GM23338 (cell line): Measurements from ENCODE around the gene GNG12. TPM values are rescaled to one million over a fixed set of nuclear protein-coding genes. Genes with fewer than 3 reads are reported as not detected.

Source experiments
- ATAC-seq: fragments of 200-7000 bp; cut with Tn5 transposase; 3 replicates; pipeline ENCODE4 v1.9.1; 2020
- DNase-seq: peaks from one replicate; pipeline ENCODE4 v3.0.0-alpha.2; 2015; ENCODE audit warnings: low spot score
- H2AFZ ChIP-seq: fragments of 200-600 bp; sonication (generic); 2 replicates; pipeline ENCODE4 v1.8.0; 2016; ENCODE audit warnings: antibody characterized with exemption, mild to moderate bottlenecking, moderate library complexity
- H3F3A ChIP-seq: fragments of 200-600 bp; sonication (generic); replicated peaks from 2 replicates; pipeline ENCODE4 v1.8.0; 2017; ENCODE audit warnings: antibody characterized with exemption, mixed run types, low read depth
- H3K27ac ChIP-seq: fragments of 200-600 bp; sonication (generic); 2 replicates; pipeline ENCODE4 v1.6.1; 2016; ENCODE audit warnings: low read depth
- H3K27me3 ChIP-seq: fragments of 200-600 bp; sonication (generic); 2 replicates; pipeline ENCODE4 v1.8.0; 2016; ENCODE audit warnings: mild to moderate bottlenecking, mixed run types, moderate library complexity; ENCODE audit not compliant: insufficient read depth
- H3K36me3 ChIP-seq: fragments of 200-600 bp; sonication (generic); 2 replicates; pipeline ENCODE4 v1.8.0; 2016; ENCODE audit warnings: mild to moderate bottlenecking; ENCODE audit not compliant: insufficient read depth
- H3K4me1 ChIP-seq: fragments of 200-600 bp; sonication (generic); 2 replicates; pipeline ENCODE4 v1.8.0; 2016; ENCODE audit warnings: mild to moderate bottlenecking, moderate library complexity; ENCODE audit not compliant: insufficient read depth
- H3K4me2 ChIP-seq: fragments of 200-600 bp; sonication (generic); 2 replicates; pipeline ENCODE4 v1.7.1; 2017; ENCODE audit warnings: mixed run types
- H3K4me3 ChIP-seq: fragments of 200-600 bp; sonication (generic); 2 replicates; pipeline ENCODE4 v1.6.1; 2016; ENCODE audit warnings: mixed run types
- H3K79me2 ChIP-seq: fragments of 200-600 bp; sonication (generic); replicated peaks from 2 replicates; pipeline ENCODE4 v1.8.0; 2017; ENCODE audit warnings: mild to moderate bottlenecking; ENCODE audit not compliant: insufficient read depth
- H3K9me2 ChIP-seq: fragments of 200-600 bp; sonication (generic); 2 replicates; pipeline ENCODE4 v1.8.0; 2017; ENCODE audit not compliant: insufficient read depth
- H4K20me1 ChIP-seq: fragments of 200-600 bp; sonication (generic); replicated peaks from 2 replicates; pipeline ENCODE4 v1.8.0; 2017; ENCODE audit warnings: mild to moderate bottlenecking; ENCODE audit not compliant: insufficient read depth
- H3K27ac Mint-ChIP-seq: 2 replicates; pipeline ENCODE4 v1.8.0; 2020; ENCODE audit warnings: inconsistent platforms, mild to moderate bottlenecking, moderate library complexity, mixed read lengths
- H3K27me3 Mint-ChIP-seq: 3 replicates; pipeline ENCODE4 v1.8.0; 2022; ENCODE audit warnings: low read depth, mild to moderate bottlenecking, moderate library complexity, mixed read lengths, inconsistent platforms; ENCODE audit not compliant: insufficient read depth, poor library complexity
- H3K36me3 Mint-ChIP-seq: 3 replicates; pipeline ENCODE4 v1.8.0; 2021; ENCODE audit warnings: low read depth, mild to moderate bottlenecking, inconsistent platforms, moderate library complexity, mixed read lengths
- H3K4me1 Mint-ChIP-seq: 3 replicates; pipeline ENCODE4 v1.8.0; 2020; ENCODE audit warnings: mild to moderate bottlenecking, inconsistent platforms, mixed read lengths
- H3K4me3 Mint-ChIP-seq: 3 replicates; pipeline ENCODE4 v1.8.0; 2021; ENCODE audit warnings: moderate library complexity, mild to moderate bottlenecking, inconsistent platforms, mixed read lengths
- H3K9me3 Mint-ChIP-seq: 3 replicates; pipeline ENCODE4 v1.8.0; 2020; ENCODE audit warnings: moderate library complexity, mild to moderate bottlenecking, inconsistent platforms, mixed read lengths
- CREB1 ChIP-seq: fragments of 250-450 bp; sonication (Bioruptor Pico); IDR thresholded peaks from 2 replicates; pipeline ENCODE4 v1.5.0; 2020; ENCODE audit warnings: low read depth, mild to moderate bottlenecking, moderate library complexity
- CTCF ChIP-seq, 2 experiments: fragments of 200-600 bp in 1 of 2; sonication (generic) in 1 of 2; conservative IDR thresholded peaks; 2 replicates each; pipeline versions ENCODE4 v1.5.1 to v1.6.1; 2016 to 2017; ENCODE audit warnings: antibody characterized with exemption in 2 of 2, low read depth in 2 of 2, mild to moderate bottlenecking in 2 of 2, moderate library complexity in 1 of 2
- EZH2 ChIP-seq: fragments of 200-600 bp; sonication (generic); IDR thresholded peaks from one replicate; pipeline ENCODE4 v1.8.0; 2017; ENCODE audit warnings: antibody characterized with exemption, mild to moderate bottlenecking, low read depth; ENCODE audit not compliant: unreplicated experiment
- EZH2phosphoT487 ChIP-seq: fragments of 200-600 bp; sonication (generic); IDR thresholded peaks from one replicate; pipeline ENCODE4 v1.8.1; 2018; ENCODE audit warnings: antibody characterized with exemption; ENCODE audit not compliant: unreplicated experiment
- JUNB ChIP-seq: IDR thresholded peaks from one replicate; pipeline ENCODE4 v1.6.1; 2016; ENCODE audit warnings: antibody characterized with exemption; ENCODE audit not compliant: unreplicated experiment
- NANOG ChIP-seq: IDR thresholded peaks from 2 replicates; pipeline ENCODE4 v1.6.1; 2016; ENCODE audit warnings: antibody characterized with exemption, borderline replicate concordance
- POLR2AphosphoS5 ChIP-seq: IDR thresholded peaks from 2 replicates; pipeline ENCODE4 v1.6.1; 2016; ENCODE audit warnings: antibody characterized with exemption, low read depth
- REST ChIP-seq: IDR thresholded peaks from one replicate; pipeline ENCODE4 v1.6.1; 2018; ENCODE audit warnings: antibody characterized with exemption; ENCODE audit not compliant: unreplicated experiment
- STAT1 ChIP-seq: IDR thresholded peaks from one replicate; pipeline ENCODE4 v1.6.1; 2016; ENCODE audit warnings: antibody characterized with exemption; ENCODE audit not compliant: unreplicated experiment
- ZNF114 ChIP-seq: fragments of 250-450 bp; sonication (Bioruptor Pico); IDR thresholded peaks from 2 replicates; pipeline ENCODE4 v1.5.0; 2020; ENCODE audit warnings: mild to moderate bottlenecking, moderate library complexity
- ZNF331 ChIP-seq: fragments of 250-450 bp; sonication (Bioruptor Pico); IDR thresholded peaks from 2 replicates; pipeline ENCODE4 v1.5.0; 2020; ENCODE audit warnings: low read depth, mild to moderate bottlenecking, moderate library complexity
- ZNF462 ChIP-seq: fragments of 250-450 bp; sonication (Bioruptor Pico); IDR thresholded peaks from 2 replicates; pipeline ENCODE4 v1.5.0; 2020; ENCODE audit warnings: mild to moderate bottlenecking, moderate library complexity
- polyA plus RNA-seq: library from polyadenylated mRNA; unstranded; fragments of >200 nt; fragmentation: Nextera tagmentation; extraction: Ambion mirVana; gene quantifications from 2 replicates; pipeline ENCODE4 v1.2.1, GENCODE V29; 2016
- total RNA-seq: library from RNA; depleted of rRNA; stranded (reverse); fragments of >200 nt; shearing (Covaris generic); gene quantifications from 2 replicates; pipeline ENCODE4 v1.2.3, GENCODE V29; 2014
- TF ChIP-seq, protein P1 (sequence below): IDR thresholded peaks from 2 replicates; pipeline ENCODE4 v1.6.1; 2016; ENCODE audit warnings: antibody characterized with exemption

Gene GNG12
- total and polyA plus RNA-seq, 2 experiments from 2014 or later, result 13.4 to 33.0 TPM

DNA sequence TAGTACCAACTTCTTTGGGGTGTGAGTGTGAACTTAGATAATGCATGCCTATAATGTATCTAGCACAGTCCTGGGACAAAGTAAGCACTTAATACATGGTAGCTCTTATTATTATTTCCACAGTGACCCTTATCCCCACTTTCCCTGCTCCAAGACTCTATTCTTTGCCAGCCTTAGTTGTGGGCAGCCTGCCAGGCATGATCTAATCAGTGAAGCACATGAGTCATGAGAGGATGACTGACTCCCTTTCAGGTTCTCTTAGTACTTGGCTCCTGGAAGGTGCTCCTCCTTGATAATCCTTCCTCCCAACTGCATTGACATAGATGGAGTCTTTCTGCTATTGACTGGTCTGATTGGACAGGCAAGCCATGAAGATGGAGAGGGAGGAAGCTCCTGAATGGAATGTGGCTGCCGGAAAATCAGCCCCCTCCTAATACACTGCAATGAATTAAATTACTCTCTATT is 17.4 kb upstream of the GNG12 start:
- ATAC-seq, result no peak
- no peak overlapping the region for H3K4me2 ChIP-seq
- no peak overlapping the region for H3K27ac Mint-ChIP-seq

More for the DNA sequence above, 17.4 kb upstream of the GNG12 start:
- Mint-ChIP-seq H3K4me1 (peaks cover 7% of the 10 kb centered on the region), H3K27me3 (no peaks in the 10 kb centered on the region), H3K9me3 (no peaks in the 10 kb centered on the region), H3K36me3 (no peaks in the 10 kb centered on the region), H3K4me3 (no peak overlapping the region)
- Histone ChIP-seq H3F3A (no peaks in the 10 kb centered on the region), H4K20me1 (no peaks in the 10 kb centered on the region), H3K9me2 (no peaks in the 10 kb centered on the region; the same call in 1 of the 2 replicates), H3K27me3 (no peaks in the 10 kb centered on the region), H3K4me3 (no peak overlapping the region), H3K4me1 (no peaks in the 10 kb centered on the region), H3K36me3 (no peaks in the 10 kb centered on the region), H2AFZ (no peak overlapping the region), H3K27ac (no peak overlapping the region), H3K79me2 (no peaks in the 10 kb centered on the region)
- no peak for DNase-seq
- TF ChIP-seq NANOG (no peak), REST (no peak), ZNF331 (CRISPR knock-in tag) (no peak), CTCF (conservative IDR thresholded peaks at IDR 0.05; ENCODE audit: low read depth in 2 of 2) (no peak), JUNB (no peak), EZH2 (no peak), ZNF114 (CRISPR knock-in tag) (no peak), EZH2phosphoT487 (no peak), CREB1 (CRISPR knock-in tag) (no peak), STAT1 (no peak), ZNF462 (CRISPR knock-in tag) (no peak), POLR2AphosphoS5 (no peak)
- TF ChIP-seq, protein P1, sequence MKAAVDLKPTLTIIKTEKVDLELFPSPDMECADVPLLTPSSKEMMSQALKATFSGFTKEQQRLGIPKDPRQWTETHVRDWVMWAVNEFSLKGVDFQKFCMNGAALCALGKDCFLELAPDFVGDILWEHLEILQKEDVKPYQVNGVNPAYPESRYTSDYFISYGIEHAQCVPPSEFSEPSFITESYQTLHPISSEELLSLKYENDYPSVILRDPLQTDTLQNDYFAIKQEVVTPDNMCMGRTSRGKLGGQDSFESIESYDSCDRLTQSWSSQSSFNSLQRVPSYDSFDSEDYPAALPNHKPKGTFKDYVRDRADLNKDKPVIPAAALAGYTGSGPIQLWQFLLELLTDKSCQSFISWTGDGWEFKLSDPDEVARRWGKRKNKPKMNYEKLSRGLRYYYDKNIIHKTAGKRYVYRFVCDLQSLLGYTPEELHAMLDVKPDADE, result no peak
